Aortic smooth muscle cell (primary cell): ENCODE results near the gene CIBAR2. TPM values are rescaled to one million over a fixed set of nuclear protein-coding genes. Genes with fewer than 3 reads are reported as not detected.

Experiments used
- total RNA-seq: library from RNA; depleted of rRNA; stranded (reverse); fragments of >200 nt; gene quantifications from 2 replicates; pipeline ENCODE4 v1.2.3, GENCODE V29; 2014

Gene CIBAR2
- total RNA-seq = not detected in 2 replicates

GRCh38 chr16:85112364-85112763, at the start of gene CIBAR2:
TSS of gene CIBAR2 (minus strand) at chr16:85112472. CDS start at chr16:85112352, 120 bp downstream.

Other genes starting within 250 kb of the CIBAR2 start
- 47.7 and 48.2 TPM in 2 replicates for gene ZDHHC7, start 100.9 kb downstream of the CIBAR2 start, total RNA-seq
- 18.4 and 19.0 TPM in 2 replicates for gene KIAA0513, start 84.7 kb downstream of the CIBAR2 start, total RNA-seq